HPDE6-E6E7 (cell line): ENCODE measurements around the gene RCE1.

Experiments used
- DNase-seq: peaks from one replicate; pipeline ENCODE4 v3.0.0; 2011; ENCODE audit warnings: missing footprints; ENCODE audit errors: extremely low spot score

RCE1 gene

GRCh38 chr11:66856496-66857233 lies 13.4 kb downstream of the RCE1 start, which contains the start of gene LRFN4:
TSS of gene LRFN4 (plus strand) at chr11:66857064. CDS start at chr11:66857745, 681 bp downstream.
- peak; percentile 57 for DNase-seq

- DNase-seq: no peak
Measured at GRCh38 chr11:66857234-66857926, 14.1 kb downstream of the RCE1 start.

- DNase-seq: no peak
Measured at GRCh38 chr11:66857927-66858185, 14.6 kb downstream of the RCE1 start.

- DNase-seq: no peak
Measured at GRCh38 chr11:66858186-66858938, 15.1 kb downstream of the RCE1 start.

GRCh38 chr11:66858939-66859685 lies 15.9 kb downstream of the RCE1 start:
- DNase-seq: no peak

GRCh38 chr11:66859686-66860448 lies 16.6 kb downstream of the RCE1 start:
- DNase-seq: no peak

- DNase-seq: no peak
Measured at GRCh38 chr11:66860449-66860831, 17.2 kb downstream of the RCE1 start.

- DNase-seq: no peak
Measured at GRCh38 chr11:66861038-66861773, 18.0 kb downstream of the RCE1 start.

GRCh38 chr11:66861774-66862558 lies 18.7 kb downstream of the RCE1 start:
- DNase-seq: no peak

- DNase-seq: no peak
Measured at GRCh38 chr11:66862559-66863037, 19.4 kb downstream of the RCE1 start.

- DNase-seq: no peak
Measured at GRCh38 chr11:66863428-66864125, 20.3 kb downstream of the RCE1 start.

GRCh38 chr11:66864172-66864901 lies 21.1 kb downstream of the RCE1 start:
- no peak for DNase-seq

GRCh38 chr11:66864924-66865697 lies 21.9 kb downstream of the RCE1 start:
- no peak for DNase-seq

GRCh38 chr11:66866007-66866406 lies 22.8 kb downstream of the RCE1 start:
- no peak for DNase-seq

GRCh38 chr11:66866511-66866986 lies 23.3 kb downstream of the RCE1 start:
- DNase-seq: no peak

- DNase-seq: no peak
Measured at GRCh38 chr11:66867425-66868040, 24.3 kb downstream of the RCE1 start.
